SU-DHL-6 (cell line): ENCODE results near the gene DAPK1.

ENCODE experiments used
- H2AFZ ChIP-seq: fragments of 200-600 bp; sonication (generic); 2 replicates; pipeline ENCODE4 v1.6.1; 2014; ENCODE audit warnings: low read depth, mild to moderate bottlenecking, moderate library complexity, mixed read lengths, antibody characterized with exemption, low read length; ENCODE audit not compliant: severe bottlenecking
- H3F3A ChIP-seq: fragments of 200-600 bp; shearing (Covaris generic); 2 replicates; pipeline ENCODE4 v1.6.0; 2016; ENCODE audit warnings: antibody characterized with exemption, mild to moderate bottlenecking; ENCODE audit not compliant: insufficient read depth
- H3K27ac ChIP-seq: fragments of 200-600 bp; sonication (generic); 2 replicates; pipeline ENCODE4 v1.5.1; 2016; ENCODE audit warnings: low read depth, mild to moderate bottlenecking, low read length, moderate library complexity, mixed read lengths
- H3K27me3 ChIP-seq: fragments of 200-600 bp; sonication (generic), shearing (Covaris generic); 2 replicates; pipeline ENCODE4 v1.6.0; 2014; ENCODE audit warnings: mild to moderate bottlenecking, low read length
- H3K36me3 ChIP-seq: fragments of 200-600 bp; sonication (generic); 2 replicates; pipeline ENCODE4 v1.6.1; 2014; ENCODE audit warnings: mild to moderate bottlenecking, low read length, mixed read lengths
- H3K4me2 ChIP-seq: fragments of 300-600, 200-600 bp; shearing (Covaris generic), sonication (generic); 2 replicates; pipeline ENCODE4 v1.6.0; 2014; ENCODE audit warnings: low read length, low read depth, mild to moderate bottlenecking; ENCODE audit not compliant: poor library complexity, severe bottlenecking
- H3K4me3 ChIP-seq: fragments of 200-600 bp; sonication (generic); 2 replicates; pipeline ENCODE4 v1.5.1; 2014; ENCODE audit warnings: antibody characterized with exemption, low read length, mild to moderate bottlenecking, mixed read lengths; ENCODE audit not compliant: insufficient read depth, poor library complexity, severe bottlenecking
- H3K79me2 ChIP-seq: fragments of 200-600 bp; sonication (generic); 2 replicates; pipeline ENCODE4 v1.6.1; 2014; ENCODE audit warnings: mild to moderate bottlenecking, low read length, moderate library complexity; ENCODE audit not compliant: insufficient read depth
- H3K9ac ChIP-seq: fragments of 200-600 bp; sonication (generic); 2 replicates; pipeline ENCODE4 v1.7.0; 2014; ENCODE audit warnings: mild to moderate bottlenecking, low read length
- H3K9me2 ChIP-seq: fragments of 200-600 bp; sonication (generic); replicated peaks from 2 replicates; pipeline ENCODE4 v1.6.1; 2014; ENCODE audit warnings: low read length; ENCODE audit not compliant: insufficient read depth
- H3K9me3 ChIP-seq: fragments of 200-600 bp; sonication (generic); 2 replicates; pipeline ENCODE4 v1.6.1; 2014; ENCODE audit warnings: low read length, mixed read lengths; ENCODE audit not compliant: insufficient read depth
- H4K20me1 ChIP-seq: fragments of 200-600 bp; sonication (generic); 2 replicates; pipeline ENCODE4 v1.6.1; 2014; ENCODE audit warnings: low read depth, mild to moderate bottlenecking, antibody characterized with exemption, low read length, moderate library complexity, mixed read lengths
- CTCF ChIP-seq: fragments of 200-600 bp; sonication (generic); IDR thresholded peaks from one replicate; pipeline ENCODE4 v1.5.1; 2017; ENCODE audit warnings: antibody characterized with exemption, mild to moderate bottlenecking, low read length, moderate library complexity; ENCODE audit not compliant: insufficient read depth, poor library complexity, severe bottlenecking
- EZH2phosphoT487 ChIP-seq: fragments of 200-600 bp; sonication (generic), shearing (Covaris generic); conservative IDR thresholded peaks from 2 replicates; pipeline ENCODE4 v1.6.1; 2018; ENCODE audit warnings: mild to moderate bottlenecking, antibody characterized with exemption, low read length, moderate library complexity, mixed read lengths

The DAPK1 gene

GRCh38 chr9:87716141-87716540 is 218.5 kb downstream of the DAPK1 start:
- H3K9me3 ChIP-seq, result no peaks in the 10 kb centered on the region
- H3K36me3 ChIP-seq, result no peaks in the 10 kb centered on the region
- no peak overlapping the region for H3K4me2 ChIP-seq
- no peaks in the 10 kb centered on the region for H3K27me3 ChIP-seq
- H3K27ac ChIP-seq, result no peak overlapping the region
- H3K9ac ChIP-seq, result no peak overlapping the region
- TF ChIP-seq CTCF, result no peak
- no peak for TF ChIP-seq EZH2phosphoT487
- H3F3A ChIP-seq, result no peaks in the 10 kb centered on the region
- H2AFZ ChIP-seq, result no peak overlapping the region
- no peaks in the 10 kb centered on the region for H3K9me2 ChIP-seq
- no peak overlapping the region for H3K4me3 ChIP-seq
- H3K79me2 ChIP-seq, result no peaks in the 10 kb centered on the region
- no peaks in the 10 kb centered on the region for H4K20me1 ChIP-seq

- H3K27ac ChIP-seq, result no peak overlapping the region
- no peaks in the 10 kb centered on the region for H3K9me3 ChIP-seq
- H2AFZ ChIP-seq, result no peak overlapping the region
- H3K4me2 ChIP-seq, result no peak overlapping the region
- no peak for TF ChIP-seq EZH2phosphoT487
- no peak for TF ChIP-seq CTCF
- H3K9ac ChIP-seq, result no peak overlapping the region
- no peaks in the 10 kb centered on the region for H3F3A ChIP-seq
- H3K4me3 ChIP-seq, result no peak overlapping the region
- H3K79me2 ChIP-seq, result no peaks in the 10 kb centered on the region
- H3K27me3 ChIP-seq, result no peaks in the 10 kb centered on the region
- no peaks in the 10 kb centered on the region for H3K36me3 ChIP-seq
- no peaks in the 10 kb centered on the region for H4K20me1 ChIP-seq
- no peaks in the 10 kb centered on the region for H3K9me2 ChIP-seq
Measured at GRCh38 chr9:87717456-87717855, 219.8 kb downstream of the DAPK1 start.

- Histone ChIP-seq H3K9me3 (no peaks in the 10 kb centered on the region), H3F3A (no peaks in the 10 kb centered on the region), H3K36me3 (no peaks in the 10 kb centered on the region), H3K27me3 (no peaks in the 10 kb centered on the region), H3K79me2 (no peaks in the 10 kb centered on the region), H2AFZ (no peak overlapping the region), H3K9ac (no peak overlapping the region), H3K9me2 (no peaks in the 10 kb centered on the region), H3K4me2 (no peak overlapping the region), H3K27ac (no peak overlapping the region), H4K20me1 (no peaks in the 10 kb centered on the region), H3K4me3 (no peak overlapping the region)
- TF ChIP-seq CTCF, result no peak
- no peak for TF ChIP-seq EZH2phosphoT487
Measured at GRCh38 chr9:87718231-87718630, 220.6 kb downstream of the DAPK1 start.
